ENCODE data around the gene MYF5. TPM values are rescaled to one million over a fixed set of nuclear protein-coding genes. Genes with fewer than 3 reads are reported as not detected.

The MYF5 gene
- total and polyA plus RNA-seq, 2 donors (not counting 3 experiments of a cell fraction or from before 2014, with no cell fraction given): not detected

GRCh38 chr12:80676856-80677255 is 39.9 kb upstream of the MYF5 start:
- Histone ChIP-seq H3K9me1 (replicated peaks; ENCODE audit: control insufficient read depth, extremely low read depth, insufficient read depth, low read length) (no peaks in the 10 kb centered on the region), H3K4me3 (replicated peaks in 1 of 3; ENCODE audit: insufficient read depth in 1 of 3, low read depth in 1 of 3, low read length in 3 of 3) (no peak overlapping the region), H3K27me3 (ENCODE audit: control insufficient read depth in 2 of 2, insufficient read depth in 2 of 2, low read length in 2 of 2) (no peaks in the 10 kb centered on the region), H2AFZ (ENCODE audit: low read depth, low read length) (no peak overlapping the region), H3K4me1 (ENCODE audit: control insufficient read depth, extremely low read depth, insufficient read depth, low read length) (no peaks in the 10 kb centered on the region), H3K9me3 (replicated peaks; ENCODE audit: control insufficient read depth, insufficient read depth, low read length) (no peaks in the 10 kb centered on the region), H3K36me3 (ENCODE audit: control insufficient read depth in 2 of 2, extremely low read depth in 1 of 2, insufficient read depth in 2 of 2, low read length in 2 of 2) (no peaks in the 10 kb centered on the region), H3K9ac (replicated peaks; ENCODE audit: extremely low read depth, insufficient read depth, low read length) (no peak overlapping the region), H4K20me1 (replicated peaks; ENCODE audit: control insufficient read depth, extremely low read depth, insufficient read depth, low read length) (no peaks in the 10 kb centered on the region), H3K79me2 (ENCODE audit: control insufficient read depth, insufficient read depth, low read length) (no peaks in the 10 kb centered on the region), H3K27ac (ENCODE audit: insufficient read depth, low read depth, low read length) (no peak overlapping the region), H3K4me2 (ENCODE audit: insufficient read depth, low read length) (no peak overlapping the region)
- FAIRE-seq (no peak), DNase-seq (ENCODE audit: low read depth, low spot score) (no peak)
- POLR2A ChIA-PET: no interaction called here
- dilution Hi-C loops (cut with MboI; ENCODE audit: extremely low pct_ligation_motif_present, low sequenced_read_pairs): no loop called here
- intact Hi-C loops (cut with micrococcal nuclease): no loop called here
- BruUV-seq (replicated peaks): no TSS peak
- CTCF ChIA-PET: no interaction called here
- TF ChIP-seq MYC (IDR thresholded peaks at IDR 0.05; ENCODE audit: low read depth, low read length) (no peak), POLR2AphosphoS5 (IDR thresholded peaks at IDR 0.05; ENCODE audit: insufficient read depth, low read depth, low read length) (no peak), POLR2A (IDR thresholded peaks at IDR 0.05; ENCODE audit: low read depth, low read length) (no peak), FOS (IDR thresholded peaks at IDR 0.05; ENCODE audit: borderline replicate concordance, insufficient read depth, low read length) (no peak), JUN (IDR thresholded peaks at IDR 0.05; ENCODE audit: borderline replicate concordance, insufficient read depth, insufficient read length, low read depth) (no peak), EZH2 (IDR thresholded peaks at IDR 0.05; ENCODE audit: borderline replicate concordance, low read depth, low read length, severe bottlenecking) (no peak), GATA2 (IDR thresholded peaks at IDR 0.05; ENCODE audit: insufficient read depth, insufficient read length, low read depth, low read length) (no peak), MAX (IDR thresholded peaks at IDR 0.05; ENCODE audit: insufficient read depth, insufficient read length) (no peak)

DNA sequence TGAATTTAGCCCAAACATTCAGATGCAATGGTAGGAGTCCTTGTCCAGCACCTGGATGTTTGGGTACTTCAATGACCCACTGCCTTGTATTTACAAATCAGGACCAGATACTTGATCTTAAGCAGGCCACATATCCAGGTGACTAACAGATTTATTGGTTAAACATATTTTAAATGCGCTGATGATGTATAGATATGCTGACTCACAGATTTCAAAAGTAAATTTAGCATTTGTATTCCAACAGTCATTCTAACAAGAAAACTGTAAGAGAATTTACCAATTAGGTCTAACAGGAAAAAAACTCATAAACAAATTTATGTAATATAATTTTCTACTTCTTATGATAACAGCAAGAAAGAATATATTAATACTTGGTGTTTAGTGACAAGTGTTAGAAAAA is 38.7 kb upstream of the MYF5 start:
- no TSS peak for BruUV-seq (replicated peaks)
- CTCF ChIA-PET: interaction anchor here (0.8 to 0.9 kb wide), 2 partner anchors 205 to 580 kb away, joined by 3 to 4 read pairs; no protein-coding TSS in a partner anchor
- Histone ChIP-seq H3K36me3 (ENCODE audit: control insufficient read depth in 2 of 2, extremely low read depth in 1 of 2, insufficient read depth in 2 of 2, low read length in 2 of 2) (no peaks in the 10 kb centered on the region), H3K4me3 (replicated peaks in 1 of 3; ENCODE audit: insufficient read depth in 1 of 3, low read depth in 1 of 3, low read length in 3 of 3) (no peak overlapping the region), H3K9me3 (replicated peaks; ENCODE audit: control insufficient read depth, insufficient read depth, low read length) (no peaks in the 10 kb centered on the region), H4K20me1 (replicated peaks; ENCODE audit: control insufficient read depth, extremely low read depth, insufficient read depth, low read length) (no peaks in the 10 kb centered on the region), H3K4me1 (ENCODE audit: control insufficient read depth, extremely low read depth, insufficient read depth, low read length) (no peaks in the 10 kb centered on the region), H3K79me2 (ENCODE audit: control insufficient read depth, insufficient read depth, low read length) (no peaks in the 10 kb centered on the region), H2AFZ (ENCODE audit: low read depth, low read length) (no peak overlapping the region), H3K27ac (ENCODE audit: insufficient read depth, low read depth, low read length) (no peak overlapping the region), H3K9ac (replicated peaks; ENCODE audit: extremely low read depth, insufficient read depth, low read length) (no peak overlapping the region), H3K4me2 (ENCODE audit: insufficient read depth, low read length) (no peak overlapping the region), H3K9me1 (replicated peaks; ENCODE audit: control insufficient read depth, extremely low read depth, insufficient read depth, low read length) (no peaks in the 10 kb centered on the region), H3K27me3 (ENCODE audit: control insufficient read depth in 2 of 2, insufficient read depth in 2 of 2, low read length in 2 of 2) (no peaks in the 10 kb centered on the region)
- POLR2A ChIA-PET: no interaction called here
- no peak for FAIRE-seq
- no peak for TF ChIP-seq MYC (IDR thresholded peaks at IDR 0.05; ENCODE audit: low read depth, low read length)
- TF ChIP-seq EZH2 (IDR thresholded peaks at IDR 0.05; ENCODE audit: borderline replicate concordance, low read depth, low read length, severe bottlenecking): no peak
- no peak for TF ChIP-seq MAX (IDR thresholded peaks at IDR 0.05; ENCODE audit: insufficient read depth, insufficient read length)
- no peak for TF ChIP-seq FOS (IDR thresholded peaks at IDR 0.05; ENCODE audit: borderline replicate concordance, insufficient read depth, low read length)
- TF ChIP-seq JUN (IDR thresholded peaks at IDR 0.05; ENCODE audit: borderline replicate concordance, insufficient read depth, insufficient read length, low read depth): no peak
- no peak for TF ChIP-seq CTCF (IDR thresholded peaks at IDR 0.05; ENCODE audit: extremely low read depth in 1 of 2, insufficient read depth in 1 of 2, low read depth in 1 of 2, low read length in 2 of 2)
- TF ChIP-seq POLR2AphosphoS5 (IDR thresholded peaks at IDR 0.05; ENCODE audit: insufficient read depth, low read depth, low read length): no peak
- TF ChIP-seq POLR2A (IDR thresholded peaks at IDR 0.05; ENCODE audit: low read depth, low read length): no peak
- no peak for TF ChIP-seq GATA2 (IDR thresholded peaks at IDR 0.05; ENCODE audit: insufficient read depth, insufficient read length, low read depth, low read length)
- intact Hi-C loops (cut with micrococcal nuclease): no loop called here
- DNase-seq (ENCODE audit: low read depth, low spot score): no peak
- dilution Hi-C loops (cut with MboI; ENCODE audit: extremely low pct_ligation_motif_present, low sequenced_read_pairs): no loop called here
